ENCODE measurements around the gene DCC.

DCC gene

GRCh38 chr18:52333860-52334259 is 6.1 kb upstream of the DCC start:
- TF ChIP-seq EZH2phosphoT487 (IDR thresholded peaks at IDR 0.05; ENCODE audit: borderline replicate concordance), result no peak
- no peaks in the 10 kb centered on the region for H4K20me1 ChIP-seq (ENCODE audit: insufficient read depth, low read length, poor library complexity, severe bottlenecking)
- H2AFZ ChIP-seq (ENCODE audit: low read length), result no peak overlapping the region
- no peak overlapping the region for H3K4me2 ChIP-seq (ENCODE audit: low read depth, low read length, poor library complexity, severe bottlenecking)
- H3K27me3 ChIP-seq (ENCODE audit: insufficient read depth, low read length, poor library complexity, severe bottlenecking), result no peaks in the 10 kb centered on the region
- no peaks in the 10 kb centered on the region for H3K79me2 ChIP-seq (ENCODE audit: insufficient read depth, low read length)
- H3K36me3 ChIP-seq (ENCODE audit: insufficient read depth, low read length), result no peaks in the 10 kb centered on the region
- no peak overlapping the region for H3K4me3 ChIP-seq (ENCODE audit: low read length, poor library complexity, severe bottlenecking)
- 0 out of 2 replicates have a peak, but pooled peaks cover 3% of the 10 kb centered on the region for H3K9me3 ChIP-seq (ENCODE audit: insufficient read depth, low read depth, low read length)
- no peaks in the 10 kb centered on the region for H3K9me2 ChIP-seq (replicated peaks; ENCODE audit: low read depth, low read length)
- no peak overlapping the region for H3K9ac ChIP-seq (ENCODE audit: low read depth, low read length, poor library complexity, severe bottlenecking)
- H3F3A ChIP-seq (ENCODE audit: low read depth), result no peaks in the 10 kb centered on the region
- no peaks in the 10 kb centered on the region for H3K4me1 ChIP-seq (ENCODE audit: insufficient read depth, low read length, poor library complexity, severe bottlenecking)

- Histone ChIP-seq H3K79me2 (ENCODE audit: insufficient read depth, low read length) (no peaks in the 10 kb centered on the region), H2AFZ (ENCODE audit: low read length) (no peak overlapping the region), H3K4me2 (ENCODE audit: low read depth, low read length, poor library complexity, severe bottlenecking) (no peak overlapping the region), H4K20me1 (ENCODE audit: insufficient read depth, low read length, poor library complexity, severe bottlenecking) (no peaks in the 10 kb centered on the region), H3K9me2 (replicated peaks; ENCODE audit: low read depth, low read length) (no peaks in the 10 kb centered on the region), H3K9me3 (ENCODE audit: insufficient read depth, low read depth, low read length) (0 out of 2 replicates have a peak, but pooled peaks cover 3% of the 10 kb centered on the region), H3K9ac (ENCODE audit: low read depth, low read length, poor library complexity, severe bottlenecking) (no peak overlapping the region), H3F3A (ENCODE audit: low read depth) (no peaks in the 10 kb centered on the region), H3K4me1 (ENCODE audit: insufficient read depth, low read length, poor library complexity, severe bottlenecking) (no peaks in the 10 kb centered on the region), H3K4me3 (ENCODE audit: low read length, poor library complexity, severe bottlenecking) (no peak overlapping the region), H3K27me3 (ENCODE audit: insufficient read depth, low read length, poor library complexity, severe bottlenecking) (no peaks in the 10 kb centered on the region), H3K36me3 (ENCODE audit: insufficient read depth, low read length) (no peaks in the 10 kb centered on the region)
- TF ChIP-seq EZH2phosphoT487 (IDR thresholded peaks at IDR 0.05; ENCODE audit: borderline replicate concordance), result no peak
- no peak for TF ChIP-seq CTCF (conservative IDR thresholded peaks at IDR 0.05; ENCODE audit: low read length)
Observed at GRCh38 chr18:52334307-52334706, 5.7 kb upstream of the DCC start.

GRCh38 chr18:52334896-52335295 is 5.1 kb upstream of the DCC start:
- H2AFZ ChIP-seq (ENCODE audit: low read length), result no peak overlapping the region
- no peaks in the 10 kb centered on the region for H3K4me1 ChIP-seq (ENCODE audit: insufficient read depth, low read length, poor library complexity, severe bottlenecking)
- H3K79me2 ChIP-seq (ENCODE audit: insufficient read depth, low read length), result no peaks in the 10 kb centered on the region
- no peaks in the 10 kb centered on the region for H3F3A ChIP-seq (ENCODE audit: low read depth)
- no peaks in the 10 kb centered on the region for H4K20me1 ChIP-seq (ENCODE audit: insufficient read depth, low read length, poor library complexity, severe bottlenecking)
- H3K36me3 ChIP-seq (ENCODE audit: insufficient read depth, low read length), result no peaks in the 10 kb centered on the region
- no peaks in the 10 kb centered on the region for H3K9me2 ChIP-seq (replicated peaks; ENCODE audit: low read depth, low read length)
- TF ChIP-seq EZH2phosphoT487 (IDR thresholded peaks at IDR 0.05; ENCODE audit: borderline replicate concordance) (no peak), CTCF (conservative IDR thresholded peaks at IDR 0.05; ENCODE audit: low read length) (no peak)
- no peaks in the 10 kb centered on the region for H3K27me3 ChIP-seq (ENCODE audit: insufficient read depth, low read length, poor library complexity, severe bottlenecking)
- no peak overlapping the region for H3K4me2 ChIP-seq (ENCODE audit: low read depth, low read length, poor library complexity, severe bottlenecking)
- no peak overlapping the region for H3K9ac ChIP-seq (ENCODE audit: low read depth, low read length, poor library complexity, severe bottlenecking)
- 0 out of 2 replicates have a peak, but pooled peaks cover 3% of the 10 kb centered on the region for H3K9me3 ChIP-seq (ENCODE audit: insufficient read depth, low read depth, low read length)
- no peak overlapping the region for H3K4me3 ChIP-seq (ENCODE audit: low read length, poor library complexity, severe bottlenecking)

- Histone ChIP-seq H3F3A (ENCODE audit: low read depth) (no peaks in the 10 kb centered on the region), H3K4me3 (ENCODE audit: low read length, poor library complexity, severe bottlenecking) (no peak overlapping the region), H3K27me3 (ENCODE audit: insufficient read depth, low read length, poor library complexity, severe bottlenecking) (no peaks in the 10 kb centered on the region), H3K9me2 (replicated peaks; ENCODE audit: low read depth, low read length) (no peaks in the 10 kb centered on the region), H3K4me2 (ENCODE audit: low read depth, low read length, poor library complexity, severe bottlenecking) (no peak overlapping the region), H3K4me1 (ENCODE audit: insufficient read depth, low read length, poor library complexity, severe bottlenecking) (no peaks in the 10 kb centered on the region), H3K9me3 (ENCODE audit: insufficient read depth, low read depth, low read length) (0 out of 2 replicates have a peak, but pooled peaks cover 6% of the 10 kb centered on the region), H3K9ac (ENCODE audit: low read depth, low read length, poor library complexity, severe bottlenecking) (no peak overlapping the region), H2AFZ (ENCODE audit: low read length) (no peak overlapping the region), H4K20me1 (ENCODE audit: insufficient read depth, low read length, poor library complexity, severe bottlenecking) (no peaks in the 10 kb centered on the region), H3K79me2 (ENCODE audit: insufficient read depth, low read length) (no peaks in the 10 kb centered on the region), H3K36me3 (ENCODE audit: insufficient read depth, low read length) (no peaks in the 10 kb centered on the region)
- TF ChIP-seq EZH2phosphoT487 (IDR thresholded peaks at IDR 0.05; ENCODE audit: borderline replicate concordance), result no peak
- no peak for TF ChIP-seq CTCF (conservative IDR thresholded peaks at IDR 0.05; ENCODE audit: low read length)
Observed at GRCh38 chr18:52337276-52337675, 2.7 kb upstream of the DCC start.

Data from Loucy (cell line).